HepG2 (cell line): ENCODE measurements around the gene TXNL4A. TPM values are rescaled to one million over a fixed set of nuclear protein-coding genes. Genes with fewer than 3 reads are reported as not detected.

Experiments used
- ATF4 ChIP-seq, 2 experiments: fragments of 450-650 bp in 1 of 2; sonication (generic) in 1 of 2; formaldehyde crosslinking; IDR thresholded peaks; 2 replicates each; pipeline versions ENCODE4 v1.5.0 to v1.8.0; 2020 to 2022; ENCODE audit warnings: mild to moderate bottlenecking in 1 of 2, missing genetic modification reagents in 1 of 2
- CCDC6 ChIP-seq: sonication (generic); formaldehyde crosslinking; IDR thresholded peaks from 2 replicates; pipeline ENCODE4 v1.8.1; 2022; ENCODE audit warnings: mild to moderate bottlenecking, missing genetic modification reagents, moderate library complexity
- E2F2 ChIP-seq: sonication (generic); formaldehyde crosslinking; IDR thresholded peaks from 2 replicates; pipeline ENCODE4 v1.4.0; 2020; ENCODE audit warnings: missing genetic modification reagents, borderline replicate concordance
- FOSL2 ChIP-seq: sonication (generic); formaldehyde crosslinking; IDR thresholded peaks from 2 replicates; pipeline ENCODE4 v1.4.0; 2020; ENCODE audit warnings: missing genetic modification reagents
- MZF1 ChIP-seq: sonication (generic); formaldehyde crosslinking; IDR thresholded peaks from 2 replicates; pipeline ENCODE4 v1.8.1; 2023; ENCODE audit warnings: mild to moderate bottlenecking, missing genetic modification reagents, borderline replicate concordance
- SCMH1 ChIP-seq: sonication (generic); formaldehyde crosslinking; IDR thresholded peaks from 2 replicates; pipeline ENCODE4 v1.9.0; 2021; ENCODE audit warnings: missing genetic modification reagents, mild to moderate bottlenecking, borderline replicate concordance
- SNRNP70 ChIP-seq: fragments of 200-400 bp; formaldehyde crosslinking; IDR thresholded peaks from 2 replicates; pipeline ENCODE4 v1.6.1; 2017; ENCODE audit warnings: mild to moderate bottlenecking, low read depth, low read length, moderate library complexity
- ZBTB46 ChIP-seq: sonication (generic); formaldehyde crosslinking; IDR thresholded peaks from 2 replicates; pipeline ENCODE4 v1.4.0; 2020; ENCODE audit warnings: mild to moderate bottlenecking, missing genetic modification reagents, borderline replicate concordance
- ZFP91 ChIP-seq: sonication (generic); formaldehyde crosslinking; IDR thresholded peaks from 2 replicates; pipeline ENCODE4 v1.9.0; 2022; ENCODE audit warnings: missing genetic modification reagents, mild to moderate bottlenecking, borderline replicate concordance
- ZNF275 ChIP-seq: sonication (generic); formaldehyde crosslinking; IDR thresholded peaks from 2 replicates; pipeline ENCODE4 v1.8.0; 2022; ENCODE audit warnings: missing genetic modification reagents, mild to moderate bottlenecking, inconsistent platforms, borderline replicate concordance
- ZNF546 ChIP-seq: sonication (generic); formaldehyde crosslinking; conservative IDR thresholded peaks from 2 replicates; pipeline ENCODE4 v1.8.1; 2023; ENCODE audit warnings: mild to moderate bottlenecking, missing genetic modification reagents
- ZNF614 ChIP-seq: IDR thresholded peaks from 2 replicates; pipeline ENCODE4 v1.6.1; 2018; ENCODE audit warnings: missing biosample characterization, missing genetic modification reagents, inconsistent platforms, borderline replicate concordance
- ZNF646 ChIP-seq: sonication (generic); formaldehyde crosslinking; IDR thresholded peaks from 2 replicates; pipeline ENCODE4 v1.9.0; 2021; ENCODE audit warnings: mild to moderate bottlenecking, missing genetic modification reagents
- ZNF678 ChIP-seq: sonication (generic); formaldehyde crosslinking; IDR thresholded peaks from 2 replicates; pipeline ENCODE4 v1.4.0; 2020; ENCODE audit warnings: mild to moderate bottlenecking, missing genetic modification reagents
- ZNF792 ChIP-seq: IDR thresholded peaks from 2 replicates; pipeline ENCODE4 v1.6.1; 2016
- ZNF839 ChIP-seq: sonication (generic); formaldehyde crosslinking; IDR thresholded peaks from 2 replicates; pipeline ENCODE4 v1.4.0; 2020; ENCODE audit warnings: missing genetic modification reagents, mild to moderate bottlenecking, borderline replicate concordance
- polyA plus RNA-seq, 8 experiments: library from polyadenylated mRNA; depleted of rRNA in 3 of 8; stranded (reverse) in 7 of 8; unstranded in 1 of 8; fragments of >200 nt; fragmentation: Illumina TruSeq in 4 of 8; extraction: Trizol in 4 of 8; gene quantifications; 2 replicates each; pipeline versions ENCODE4 v1.2.1 to v1.2.3, GENCODE V29; 2011 to 2016; ENCODE audit warnings: low read depth in 4 of 8, missing spikeins in 1 of 8, mixed read lengths in 1 of 8; ENCODE audit not compliant: insufficient read depth in 1 of 8
- total RNA-seq, 5 experiments: library from RNA; depleted of rRNA; stranded (reverse); fragments of >200 nt; fragmentation: Illumina TruSeq; extraction: Trizol; gene quantifications; 2 replicates each; pipeline ENCODE4 v1.2.3, GENCODE V29; 2016; ENCODE audit warnings: low read depth in 1 of 5

The TXNL4A gene
- total and polyA plus RNA-seq, 2 of the 13 experiments (the other 11 are each of a cell fraction or from before 2014, with no cell fraction given) = 172 to 202 TPM

GRCh38 chr18:79988071-79988450, 302 bp downstream of the TXNL4A start (continued):
- no peak for TF ChIP-seq E2F2
- no peak for TF ChIP-seq MZF1 (CRISPR knock-in tag)
- no peak for TF ChIP-seq ZNF839 (CRISPR knock-in tag)
- no peak for TF ChIP-seq ZNF646 (CRISPR knock-in tag)
- no peak for TF ChIP-seq ZNF792 (CRISPR knock-in tag)
- no peak for TF ChIP-seq ATF4 (CRISPR knock-in tag; IDR thresholded peaks at IDR 0.05)
- TF ChIP-seq FOSL2 (CRISPR knock-in tag) = no peak
- no peak for TF ChIP-seq ZBTB46 (CRISPR knock-in tag)
- TF ChIP-seq ZFP91 = peak; percentile 70; the same call in 1 of the 2 replicates
- TF ChIP-seq CCDC6 (CRISPR knock-in tag) = no peak; the same call in 1 of the 2 replicates
- no peak for TF ChIP-seq ZNF614 (CRISPR knock-in tag)
- TF ChIP-seq SNRNP70 = no peak
- no peak for TF ChIP-seq ZNF546 (CRISPR knock-in tag)
- no peak for TF ChIP-seq SCMH1 (CRISPR knock-in tag)
- peak; percentile 4; the same call in 1 of the 2 replicates for TF ChIP-seq ZNF678 (CRISPR knock-in tag)
- no peak for TF ChIP-seq ZNF275
